Skeletal muscle cell (primary cell): ENCODE results near the gene PGRMC2.

Experiments
- DNase-seq: peaks from one replicate; pipeline ENCODE4 v3.0.0-alpha.2; 2010; ENCODE audit warnings: low read depth
- H3K4me3 ChIP-seq: 2 replicates; pipeline ENCODE4 v1.5.1; 2011; ENCODE audit warnings: low read depth, mild to moderate bottlenecking, control low read depth, low read length, moderate library complexity

PGRMC2 gene

GRCh38 chr4:128303405-128303785, 15.8 kb upstream of the PGRMC2 start:
- DNase-seq: no peak
- no peak overlapping the region for H3K4me3 ChIP-seq

- no peak for DNase-seq
- no peak overlapping the region for H3K4me3 ChIP-seq
Observed at GRCh38 chr4:128301979-128302378, 14.4 kb upstream of the PGRMC2 start.

- no peak overlapping the region for H3K4me3 ChIP-seq
- no peak for DNase-seq
Observed at GRCh38 chr4:128299848-128300247, 12.2 kb upstream of the PGRMC2 start.

- DNase-seq: no peak
- no peak overlapping the region for H3K4me3 ChIP-seq
Observed at GRCh38 chr4:128298852-128299251, 11.2 kb upstream of the PGRMC2 start.

- H3K4me3 ChIP-seq: no peak overlapping the region
- DNase-seq: no peak
Observed at GRCh38 chr4:128298146-128298758, 10.6 kb upstream of the PGRMC2 start.

GRCh38 chr4:128295255-128295654, 7.6 kb upstream of the PGRMC2 start:
- no peak overlapping the region for H3K4me3 ChIP-seq
- DNase-seq: no peak

- no peak overlapping the region for H3K4me3 ChIP-seq
- no peak for DNase-seq
Observed at GRCh38 chr4:128294464-128294863, 6.9 kb upstream of the PGRMC2 start.

GRCh38 chr4:128292349-128292748, 4.7 kb upstream of the PGRMC2 start:
- no peak for DNase-seq
- no peak overlapping the region for H3K4me3 ChIP-seq

- no peak overlapping the region for H3K4me3 ChIP-seq
- DNase-seq: no peak
Observed at GRCh38 chr4:128291096-128291495, 3.5 kb upstream of the PGRMC2 start.

GRCh38 chr4:128290526-128290925, 2.9 kb upstream of the PGRMC2 start:
- H3K4me3 ChIP-seq: no peak overlapping the region
- DNase-seq: no peak

- no peak overlapping the region for H3K4me3 ChIP-seq
- no peak for DNase-seq
Observed at GRCh38 chr4:128289523-128290158, 2.0 kb upstream of the PGRMC2 start.

- DNase-seq: no peak
- peak overlapping the region; percentile 87 for H3K4me3 ChIP-seq
Observed at GRCh38 chr4:128288689-128289106, 1.1 kb upstream of the PGRMC2 start.

- H3K4me3 ChIP-seq: peak overlapping the region; percentile 87
- DNase-seq: peak; percentile 98
Observed at GRCh38 chr4:128287871-128288688, 467 bp upstream of the PGRMC2 start.

GRCh38 chr4:128286474-128287058, 1.0 kb downstream of the PGRMC2 start:
- H3K4me3 ChIP-seq: peak overlapping the region; percentile 87
- DNase-seq: no peak

- no peak for DNase-seq
- H3K4me3 ChIP-seq: peak overlapping the region; percentile 87
Observed at GRCh38 chr4:128285085-128285997, 2.3 kb downstream of the PGRMC2 start.

GRCh38 chr4:128284317-128284716, 3.3 kb downstream of the PGRMC2 start:
- H3K4me3 ChIP-seq: no peak overlapping the region
- no peak for DNase-seq

GRCh38 chr4:128283071-128283470, 4.5 kb downstream of the PGRMC2 start:
- H3K4me3 ChIP-seq: no peak overlapping the region
- no peak for DNase-seq

- no peak for DNase-seq
- H3K4me3 ChIP-seq: no peak overlapping the region
Observed at GRCh38 chr4:128282516-128282915, 5.1 kb downstream of the PGRMC2 start.

GRCh38 chr4:128281354-128281753, 6.3 kb downstream of the PGRMC2 start:
- no peak overlapping the region for H3K4me3 ChIP-seq
- no peak for DNase-seq
